Large intestine (tissue), 3 donors: ENCODE results near the gene ARMC3. TPM values are rescaled to one million over a fixed set of nuclear protein-coding genes. Genes with fewer than 3 reads are reported as not detected.
"Not testable (repeated sequence)": the region's sequence is repeated elsewhere in the genome, so short reads cannot be mapped to it uniquely, and the experiment has no call there.

Experiments used
- DNase-seq, 2 donors: peaks; one replicate each; pipeline versions ENCODE4 v3.0.0 to v3.0.0-alpha.2; 2013
- H3K27ac ChIP-seq: one replicate; pipeline ENCODE4 v1.5.1; 2013; ENCODE audit warnings: low read length
- H3K27me3 ChIP-seq: 2 replicates; pipeline ENCODE4 v1.6.1; 2013; ENCODE audit warnings: low read length; ENCODE audit not compliant: control insufficient read depth, insufficient read depth
- H3K36me3 ChIP-seq: 2 replicates; pipeline ENCODE4 v1.6.1; 2013; ENCODE audit warnings: low read length; ENCODE audit not compliant: control insufficient read depth, insufficient read depth
- H3K4me1 ChIP-seq: one replicate; pipeline ENCODE4 v1.6.1; 2013; ENCODE audit warnings: low read length; ENCODE audit not compliant: control insufficient read depth, insufficient read depth
- H3K4me3 ChIP-seq: one replicate; pipeline ENCODE4 v1.5.1; 2013; ENCODE audit warnings: low read length
- H3K9me3 ChIP-seq: one replicate; pipeline ENCODE4 v1.6.1; 2013; ENCODE audit warnings: mild to moderate bottlenecking, low read depth, low read length, moderate library complexity; ENCODE audit not compliant: control insufficient read depth
- WGBS: methylation state at CpG from one replicate; pipeline ENCODE4 v1.1.5; 2013; ENCODE audit warnings: low lambda C conversion rate; ENCODE audit not compliant: insufficient coverage; 5-methylcytosine and 5-hydroxymethylcytosine counted together
- polyA plus RNA-seq: library from polyadenylated mRNA; unstranded; fragments of 120-200 nt; gene quantifications from one replicate; pipeline ENCODE4 v1.2.1, GENCODE V29; 2013

The ARMC3 gene
- polyA plus RNA-seq, 1 donor, result 0.52 TPM

GRCh38 chr10:22927166-22927565 lies 687 bp upstream of the ARMC3 start:
- no peak overlapping the region for H3K4me3 ChIP-seq

GRCh38 chr10:22929053-22929452 lies 1.2 kb downstream of the ARMC3 start:
- 89% methylated on average over 1 of the region's 4 CpGs for WGBS
- not testable (repeated sequence) for H3K4me3 ChIP-seq, DNase-seq, H3K4me1 ChIP-seq, H3K9me3 ChIP-seq, H3K36me3 ChIP-seq, H3K27me3 ChIP-seq, H3K27ac ChIP-seq

More at GRCh38 chr10:22927166-22927565, 687 bp upstream of the ARMC3 start:
- Histone ChIP-seq H3K27me3 (peaks cover 9% of the 10 kb centered on the region), H3K4me1 (peaks cover 10% of the 10 kb centered on the region), H3K9me3 (no peaks in the 10 kb centered on the region), H3K36me3 (no peaks in the 10 kb centered on the region), H3K27ac (no peak overlapping the region)
- 96% methylated on average over 7 of the region's 9 CpGs for WGBS
- DNase-seq, result no peak

GRCh38 chr10:22931948-22932347 lies 4.1 kb downstream of the ARMC3 start:
- Histone ChIP-seq H3K27me3 (peaks cover 9% of the 10 kb centered on the region), H3K4me1 (peaks cover 10% of the 10 kb centered on the region), H3K36me3 (no peaks in the 10 kb centered on the region), H3K27ac (no peak overlapping the region), H3K9me3 (no peaks in the 10 kb centered on the region), H3K4me3 (no peak overlapping the region)
- peak; percentile 34 to 74 for DNase-seq
- WGBS, result no CpG with 5 or more reads among the region's 2 CpGs

GRCh38 chr10:22932626-22933370 lies 4.9 kb downstream of the ARMC3 start:
- H3K36me3 ChIP-seq, result no peaks in the 10 kb centered on the region
- WGBS, result 82% methylated on average over 4 of the region's 5 CpGs

GRCh38 chr10:22934726-22935125 lies 6.9 kb downstream of the ARMC3 start:
- Histone ChIP-seq H3K4me3 (no peak overlapping the region), H3K27ac (no peak overlapping the region), H3K27me3 (no peaks in the 10 kb centered on the region), H3K4me1 (peaks cover 6% of the 10 kb centered on the region), H3K9me3 (no peaks in the 10 kb centered on the region), H3K36me3 (no peaks in the 10 kb centered on the region)
- 100% methylated on average over 1 of the region's 3 CpGs for WGBS
- DNase-seq, result no peak

More at GRCh38 chr10:22932626-22933370, 4.9 kb downstream of the ARMC3 start:
- Histone ChIP-seq H3K27ac (no peak overlapping the region), H3K27me3 (peaks cover 4% of the 10 kb centered on the region), H3K4me1 (peaks cover 10% of the 10 kb centered on the region), H3K4me3 (no peak overlapping the region), H3K9me3 (no peaks in the 10 kb centered on the region)
- no peak for DNase-seq

- Histone ChIP-seq H3K27ac (no peak overlapping the region), H3K4me1 (no peaks in the 10 kb centered on the region), H3K27me3 (no peaks in the 10 kb centered on the region), H3K36me3 (no peaks in the 10 kb centered on the region), H3K4me3 (no peak overlapping the region), H3K9me3 (no peaks in the 10 kb centered on the region)
- no peak for DNase-seq
- 100% methylated on average over 1 of the region's 1 CpG for WGBS
Measured at GRCh38 chr10:22942437-22942836, 14.6 kb downstream of the ARMC3 start.

GRCh38 chr10:22945934-22946673 lies 18.3 kb downstream of the ARMC3 start:
- Histone ChIP-seq H3K27me3 (no peaks in the 10 kb centered on the region), H3K27ac (no peak overlapping the region), H3K36me3 (no peaks in the 10 kb centered on the region), H3K9me3 (no peaks in the 10 kb centered on the region), H3K4me3 (no peak overlapping the region), H3K4me1 (no peaks in the 10 kb centered on the region)
- DNase-seq, result no peak
- 94% methylated on average over 2 of the region's 2 CpGs for WGBS

- H3K9me3 ChIP-seq, result no peaks in the 10 kb centered on the region
- no peaks in the 10 kb centered on the region for H3K36me3 ChIP-seq
- 100% methylated on average over 1 of the region's 3 CpGs for WGBS
- H3K4me3 ChIP-seq, result no peak overlapping the region
- no peak for DNase-seq
- H3K27ac ChIP-seq, result no peak overlapping the region
- H3K4me1 ChIP-seq, result no peaks in the 10 kb centered on the region
- no peaks in the 10 kb centered on the region for H3K27me3 ChIP-seq
Measured at GRCh38 chr10:22954970-22955369, 27.1 kb downstream of the ARMC3 start.

- Histone ChIP-seq H3K4me3 (no peak overlapping the region), H3K27ac (no peak overlapping the region), H3K9me3 (no peaks in the 10 kb centered on the region), H3K27me3 (no peaks in the 10 kb centered on the region), H3K36me3 (no peaks in the 10 kb centered on the region), H3K4me1 (no peaks in the 10 kb centered on the region)
- peak in 1 of 2 donors; percentile 10 for DNase-seq
- WGBS, result no CpG with 5 or more reads among the region's 2 CpGs
Measured at GRCh38 chr10:22958338-22958737, 30.5 kb downstream of the ARMC3 start.

- H3K4me3 ChIP-seq, result no peak overlapping the region
- WGBS, result 45% methylated on average over 2 of the region's 2 CpGs
- no peaks in the 10 kb centered on the region for H3K27me3 ChIP-seq
- no peak for DNase-seq
- H3K27ac ChIP-seq, result no peak overlapping the region
- no peaks in the 10 kb centered on the region for H3K36me3 ChIP-seq
- no peaks in the 10 kb centered on the region for H3K4me1 ChIP-seq
- H3K9me3 ChIP-seq, result no peaks in the 10 kb centered on the region
Measured at GRCh38 chr10:22959292-22959691, 31.4 kb downstream of the ARMC3 start.
